ENCODE results near the gene LTB. TPM values are rescaled to one million over a fixed set of nuclear protein-coding genes. Genes with fewer than 3 reads are reported as not detected.

Gene LTB
- polyA plus RNA-seq, 1 donor from 2014 or later = not detected

DNA sequence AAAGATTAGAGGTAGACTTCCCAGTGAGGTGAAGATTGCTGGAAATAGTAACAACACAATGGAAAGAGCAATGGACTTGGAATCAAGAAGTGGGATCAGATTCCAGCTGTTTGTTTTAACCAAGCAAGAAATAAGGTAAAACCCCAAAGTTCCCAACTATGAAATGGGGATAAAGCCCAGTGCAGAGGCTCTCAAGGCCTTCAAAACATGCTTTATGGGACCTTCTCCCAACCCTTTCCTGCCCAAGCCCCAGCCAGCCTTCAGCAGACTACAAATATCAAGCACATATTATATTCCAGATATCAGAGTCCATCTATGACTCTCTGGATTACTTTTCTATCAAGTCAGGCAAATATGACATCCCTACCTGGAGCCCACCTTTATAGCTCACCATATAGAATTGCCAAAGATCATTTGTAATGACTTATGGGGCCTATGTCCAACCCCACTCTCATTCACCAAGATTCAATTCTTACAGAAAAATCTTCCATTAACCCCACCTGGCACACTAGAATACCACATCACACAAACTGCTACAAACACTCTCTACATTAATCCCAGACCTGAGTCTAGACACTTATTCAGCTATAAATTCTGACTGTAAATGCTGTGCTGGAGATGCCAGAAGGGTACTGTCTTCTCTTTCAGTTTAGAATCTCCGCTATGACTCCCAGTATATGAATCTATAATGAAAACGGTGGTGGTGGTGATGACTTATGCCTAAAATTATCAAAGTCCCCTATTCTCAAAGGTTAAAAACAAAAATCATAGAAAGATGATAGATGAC lies 46.5 kb downstream of the LTB start:
- no peak for TF ChIP-seq SMC3 (conservative IDR thresholded peaks at IDR 0.05; ENCODE audit: poor library complexity)
- TF ChIP-seq EP300 (conservative IDR thresholded peaks at IDR 0.05; ENCODE audit: poor library complexity, severe bottlenecking) = no peak
- TF ChIP-seq POLR2AphosphoS5 (IDR thresholded peaks at IDR 0.05) = no peak
- no peak for TF ChIP-seq RAD21 (conservative IDR thresholded peaks at IDR 0.05)
- no peak for TF ChIP-seq MXI1 (conservative IDR thresholded peaks at IDR 0.05; ENCODE audit: poor library complexity, severe bottlenecking)
- TF ChIP-seq, protein P1, sequence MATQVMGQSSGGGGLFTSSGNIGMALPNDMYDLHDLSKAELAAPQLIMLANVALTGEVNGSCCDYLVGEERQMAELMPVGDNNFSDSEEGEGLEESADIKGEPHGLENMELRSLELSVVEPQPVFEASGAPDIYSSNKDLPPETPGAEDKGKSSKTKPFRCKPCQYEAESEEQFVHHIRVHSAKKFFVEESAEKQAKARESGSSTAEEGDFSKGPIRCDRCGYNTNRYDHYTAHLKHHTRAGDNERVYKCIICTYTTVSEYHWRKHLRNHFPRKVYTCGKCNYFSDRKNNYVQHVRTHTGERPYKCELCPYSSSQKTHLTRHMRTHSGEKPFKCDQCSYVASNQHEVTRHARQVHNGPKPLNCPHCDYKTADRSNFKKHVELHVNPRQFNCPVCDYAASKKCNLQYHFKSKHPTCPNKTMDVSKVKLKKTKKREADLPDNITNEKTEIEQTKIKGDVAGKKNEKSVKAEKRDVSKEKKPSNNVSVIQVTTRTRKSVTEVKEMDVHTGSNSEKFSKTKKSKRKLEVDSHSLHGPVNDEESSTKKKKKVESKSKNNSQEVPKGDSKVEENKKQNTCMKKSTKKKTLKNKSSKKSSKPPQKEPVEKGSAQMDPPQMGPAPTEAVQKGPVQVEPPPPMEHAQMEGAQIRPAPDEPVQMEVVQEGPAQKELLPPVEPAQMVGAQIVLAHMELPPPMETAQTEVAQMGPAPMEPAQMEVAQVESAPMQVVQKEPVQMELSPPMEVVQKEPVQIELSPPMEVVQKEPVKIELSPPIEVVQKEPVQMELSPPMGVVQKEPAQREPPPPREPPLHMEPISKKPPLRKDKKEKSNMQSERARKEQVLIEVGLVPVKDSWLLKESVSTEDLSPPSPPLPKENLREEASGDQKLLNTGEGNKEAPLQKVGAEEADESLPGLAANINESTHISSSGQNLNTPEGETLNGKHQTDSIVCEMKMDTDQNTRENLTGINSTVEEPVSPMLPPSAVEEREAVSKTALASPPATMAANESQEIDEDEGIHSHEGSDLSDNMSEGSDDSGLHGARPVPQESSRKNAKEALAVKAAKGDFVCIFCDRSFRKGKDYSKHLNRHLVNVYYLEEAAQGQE (IDR thresholded peaks at IDR 0.05; ENCODE audit: borderline replicate concordance) = no peak
- no peak for TF ChIP-seq EZH2 (IDR thresholded peaks at IDR 0.05; ENCODE audit: borderline replicate concordance, insufficient read depth, low read length, poor library complexity, severe bottlenecking)
- TF ChIP-seq, protein P2, sequence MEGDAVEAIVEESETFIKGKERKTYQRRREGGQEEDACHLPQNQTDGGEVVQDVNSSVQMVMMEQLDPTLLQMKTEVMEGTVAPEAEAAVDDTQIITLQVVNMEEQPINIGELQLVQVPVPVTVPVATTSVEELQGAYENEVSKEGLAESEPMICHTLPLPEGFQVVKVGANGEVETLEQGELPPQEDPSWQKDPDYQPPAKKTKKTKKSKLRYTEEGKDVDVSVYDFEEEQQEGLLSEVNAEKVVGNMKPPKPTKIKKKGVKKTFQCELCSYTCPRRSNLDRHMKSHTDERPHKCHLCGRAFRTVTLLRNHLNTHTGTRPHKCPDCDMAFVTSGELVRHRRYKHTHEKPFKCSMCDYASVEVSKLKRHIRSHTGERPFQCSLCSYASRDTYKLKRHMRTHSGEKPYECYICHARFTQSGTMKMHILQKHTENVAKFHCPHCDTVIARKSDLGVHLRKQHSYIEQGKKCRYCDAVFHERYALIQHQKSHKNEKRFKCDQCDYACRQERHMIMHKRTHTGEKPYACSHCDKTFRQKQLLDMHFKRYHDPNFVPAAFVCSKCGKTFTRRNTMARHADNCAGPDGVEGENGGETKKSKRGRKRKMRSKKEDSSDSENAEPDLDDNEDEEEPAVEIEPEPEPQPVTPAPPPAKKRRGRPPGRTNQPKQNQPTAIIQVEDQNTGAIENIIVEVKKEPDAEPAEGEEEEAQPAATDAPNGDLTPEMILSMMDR (IDR thresholded peaks at IDR 0.05; ENCODE audit: poor library complexity, severe bottlenecking) = no peak
- no peak for TF ChIP-seq TAF1 (IDR thresholded peaks at IDR 0.05; ENCODE audit: low read depth)
- no peak overlapping the region for H3K9ac ChIP-seq (ENCODE audit: low read length)
- no peaks in the 10 kb centered on the region for H3K9me2 ChIP-seq (ENCODE audit: insufficient read depth, low read length)
- no peak overlapping the region for H3K4me2 ChIP-seq (ENCODE audit: low read length)
- no peak overlapping the region for H3K4me3 ChIP-seq (ENCODE audit: low read length)
- H3F3A ChIP-seq (ENCODE audit: insufficient read depth, low read length, poor library complexity, severe bottlenecking) = no peaks in the 10 kb centered on the region
- H3K27me3 ChIP-seq (ENCODE audit: insufficient read depth, low read depth, low read length) = no peaks in the 10 kb centered on the region
- H3K9me3 ChIP-seq (ENCODE audit: low read length) = no peaks in the 10 kb centered on the region
- peaks cover 45% of the 10 kb centered on the region for H4K20me1 ChIP-seq (ENCODE audit: insufficient read depth)
- no peaks in the 10 kb centered on the region for H3K36me3 ChIP-seq (ENCODE audit: insufficient read depth, low read length)
- peaks cover 47% of the 10 kb centered on the region for H3K79me2 ChIP-seq (replicated peaks; ENCODE audit: insufficient read depth, low read length)
- no peak overlapping the region for H2AFZ ChIP-seq (ENCODE audit: low read depth, low read length)
- no peak overlapping the region for H3K27ac ChIP-seq (ENCODE audit: low read length)

DNA sequence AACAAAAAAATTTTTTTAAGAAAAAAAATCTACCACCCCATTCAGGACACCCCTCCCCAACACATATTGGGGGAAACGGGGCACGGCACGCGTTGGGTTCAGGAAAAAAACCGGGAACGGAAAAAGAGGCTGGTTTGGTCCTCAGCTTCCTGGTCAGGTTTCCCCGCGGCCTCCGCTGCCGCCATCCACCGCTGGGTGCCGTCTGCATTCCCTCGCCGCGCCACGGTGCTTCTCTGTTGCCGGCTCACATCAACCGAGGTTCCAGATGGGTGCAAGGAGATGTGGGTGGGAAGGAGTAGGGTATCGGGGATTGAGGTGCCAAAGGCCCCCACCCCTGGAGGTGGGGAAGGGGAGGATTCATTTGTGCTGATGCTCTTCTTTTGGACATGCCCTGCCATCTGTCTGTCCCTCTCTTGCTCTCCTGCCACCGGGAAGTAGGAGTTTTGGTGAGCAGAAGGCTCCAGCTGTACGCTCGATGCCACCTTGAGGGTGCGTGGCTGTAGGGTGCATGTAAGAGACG lies 47.6 kb downstream of the LTB start:
- H3K4me3 ChIP-seq (ENCODE audit: low read length) = no peak overlapping the region
- H3K36me3 ChIP-seq (ENCODE audit: insufficient read depth, low read length) = no peaks in the 10 kb centered on the region
- H3K79me2 ChIP-seq (replicated peaks; ENCODE audit: insufficient read depth, low read length) = peaks cover 36% of the 10 kb centered on the region
- no peaks in the 10 kb centered on the region for H3K9me3 ChIP-seq (ENCODE audit: low read length)
- H4K20me1 ChIP-seq (ENCODE audit: insufficient read depth) = peaks cover 39% of the 10 kb centered on the region
- no peak overlapping the region for H3K9ac ChIP-seq (ENCODE audit: low read length)
- no peak overlapping the region for H3K4me2 ChIP-seq (ENCODE audit: low read length)
- H3K9me2 ChIP-seq (ENCODE audit: insufficient read depth, low read length) = no peaks in the 10 kb centered on the region
- H3K27me3 ChIP-seq (ENCODE audit: insufficient read depth, low read depth, low read length) = no peaks in the 10 kb centered on the region
- no peaks in the 10 kb centered on the region for H3F3A ChIP-seq (ENCODE audit: insufficient read depth, low read length, poor library complexity, severe bottlenecking)
- H2AFZ ChIP-seq (ENCODE audit: low read depth, low read length) = no peak overlapping the region
- no peak for TF ChIP-seq RAD21 (conservative IDR thresholded peaks at IDR 0.05)
- TF ChIP-seq, protein P2 (IDR thresholded peaks at IDR 0.05; ENCODE audit: poor library complexity, severe bottlenecking) = no peak
- TF ChIP-seq EZH2 (IDR thresholded peaks at IDR 0.05; ENCODE audit: borderline replicate concordance, insufficient read depth, low read length, poor library complexity, severe bottlenecking) = no peak
- TF ChIP-seq, protein P1 (IDR thresholded peaks at IDR 0.05; ENCODE audit: borderline replicate concordance) = no peak
- no peak for TF ChIP-seq SMC3 (conservative IDR thresholded peaks at IDR 0.05; ENCODE audit: poor library complexity)
- no peak for TF ChIP-seq MXI1 (conservative IDR thresholded peaks at IDR 0.05; ENCODE audit: poor library complexity, severe bottlenecking)
- no peak for TF ChIP-seq TAF1 (IDR thresholded peaks at IDR 0.05; ENCODE audit: low read depth)
- TF ChIP-seq EP300 (conservative IDR thresholded peaks at IDR 0.05; ENCODE audit: poor library complexity, severe bottlenecking) = no peak
- no peak for TF ChIP-seq POLR2AphosphoS5 (IDR thresholded peaks at IDR 0.05)
- no peak overlapping the region for H3K27ac ChIP-seq (ENCODE audit: low read length)
